Skeletal muscle cell (primary cell): ENCODE results near the gene LRRC71.
A peak's percentile ranks its signal among the peaks of the same experiment; 100 is the strongest.
"Not testable (repeated sequence)": the region's sequence is repeated elsewhere in the genome, so short reads cannot be mapped to it uniquely, and the experiment has no call there.

Source experiments
- DNase-seq: peaks from one replicate; pipeline ENCODE4 v3.0.0-alpha.2; 2010; ENCODE audit warnings: low read depth
- H3K4me3 ChIP-seq: 2 replicates; pipeline ENCODE4 v1.5.1; 2011; ENCODE audit warnings: low read depth, mild to moderate bottlenecking, control low read depth, low read length, moderate library complexity

The LRRC71 gene

DNA sequence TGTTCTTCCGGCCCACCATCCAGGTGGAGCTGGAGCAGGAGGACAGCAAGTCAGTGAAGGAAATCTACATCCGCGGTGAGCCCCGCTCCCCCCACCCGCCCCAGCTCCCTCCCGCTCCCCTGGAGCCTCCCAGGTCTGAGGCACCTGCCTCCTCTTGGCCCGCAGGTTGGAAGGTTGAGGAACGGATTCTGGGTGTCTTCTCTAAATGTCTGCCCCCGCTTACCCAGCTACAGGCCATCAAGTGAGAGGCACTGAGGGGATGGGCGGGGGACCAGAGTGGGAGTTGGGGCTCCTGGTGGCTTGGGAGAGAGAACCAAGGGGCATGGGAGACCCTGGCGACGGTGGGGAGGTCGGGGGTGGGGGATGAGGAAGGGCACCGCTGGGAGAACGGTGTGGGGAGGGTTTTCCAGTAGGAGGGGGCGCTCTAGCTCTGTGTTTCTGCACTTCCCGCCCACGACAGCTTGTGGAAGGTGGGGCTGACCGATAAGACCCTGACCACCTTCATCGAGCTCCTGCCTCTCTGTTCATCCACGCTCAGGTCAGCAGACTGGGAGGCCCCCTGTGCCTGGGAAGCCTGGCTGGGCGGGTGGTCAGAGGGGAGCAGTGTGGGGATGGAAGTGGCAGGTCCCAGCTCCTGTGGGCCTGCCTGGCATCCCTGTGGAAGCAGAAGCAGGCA lies 4.2 kb downstream of the LRRC71 start:
- DNase-seq = no peak
- H3K4me3 ChIP-seq = no peak overlapping the region

GRCh38 chr1:156925154-156926010 lies 5.0 kb downstream of the LRRC71 start:
- no peak overlapping the region for H3K4me3 ChIP-seq
- DNase-seq = no peak

- H3K4me3 ChIP-seq = no peak overlapping the region
- peak; percentile 39 for DNase-seq
These were observed 5.7 kb downstream of the LRRC71 start for GRCh38 chr1:156926175-156926574.

DNA sequence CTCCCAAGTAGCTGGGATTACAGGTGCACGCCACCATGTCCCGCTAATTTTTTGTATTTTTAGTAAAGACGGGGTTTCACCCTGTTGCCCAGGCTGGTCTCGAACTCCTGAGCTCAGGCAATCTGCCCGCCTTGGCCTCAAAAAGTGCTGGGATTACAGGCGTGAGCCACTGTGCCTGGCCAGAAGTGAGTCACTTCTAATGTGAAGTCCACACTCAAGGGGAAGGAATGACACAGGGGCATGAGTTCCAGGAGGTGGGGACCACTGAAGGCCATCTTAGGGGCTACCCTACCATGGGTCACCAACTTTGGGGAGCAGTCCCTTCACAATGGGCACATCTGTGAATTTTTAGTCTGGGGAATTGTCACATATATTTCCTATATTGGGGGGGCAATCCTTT lies 6.3 kb downstream of the LRRC71 start:
- not testable (repeated sequence) for DNase-seq, H3K4me3 ChIP-seq

GRCh38 chr1:156927215-156928042 lies 7.0 kb downstream of the LRRC71 start:
- peak; percentile 29 for DNase-seq
- H3K4me3 ChIP-seq = peak overlapping the region; percentile 40

DNA sequence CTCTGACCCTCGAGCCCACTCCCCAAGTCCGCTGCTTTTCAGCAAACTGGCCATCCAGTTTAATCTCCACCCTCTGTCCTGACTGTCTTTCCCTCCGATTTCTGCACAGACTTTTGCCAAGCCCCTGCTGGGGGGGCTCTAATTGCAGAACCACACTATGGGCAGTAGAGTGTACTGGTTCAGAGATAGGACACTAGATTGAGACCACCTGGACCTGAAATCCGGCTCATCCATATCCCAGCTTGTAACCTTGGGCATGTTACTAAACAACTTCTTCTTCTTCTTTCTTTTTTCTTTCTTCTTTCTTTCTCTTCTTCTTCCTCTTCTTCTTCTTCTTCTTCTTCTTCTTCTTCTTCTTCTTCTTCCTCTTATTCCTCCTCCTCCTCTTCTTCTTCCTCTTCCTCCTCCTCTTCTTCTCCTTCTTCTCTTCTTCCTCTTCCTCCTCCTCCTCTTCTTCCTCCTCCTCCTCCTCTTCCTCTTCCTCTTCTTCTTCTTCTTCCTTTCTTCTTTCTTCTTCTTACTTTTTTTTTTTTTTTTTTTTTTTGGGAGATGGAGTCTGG lies 7.7 kb downstream of the LRRC71 start:
- no peak overlapping the region for H3K4me3 ChIP-seq
- DNase-seq = no peak

- DNase-seq = no peak
- no peak overlapping the region for H3K4me3 ChIP-seq
These were observed 9.3 kb downstream of the LRRC71 start for GRCh38 chr1:156929596-156930238.

- no peak overlapping the region for H3K4me3 ChIP-seq
- no peak for DNase-seq
These were observed 10.1 kb downstream of the LRRC71 start for GRCh38 chr1:156930483-156930882.

- no peak for DNase-seq
- no peak overlapping the region for H3K4me3 ChIP-seq
These were observed 10.9 kb downstream of the LRRC71 start for GRCh38 chr1:156931211-156931952.

DNA sequence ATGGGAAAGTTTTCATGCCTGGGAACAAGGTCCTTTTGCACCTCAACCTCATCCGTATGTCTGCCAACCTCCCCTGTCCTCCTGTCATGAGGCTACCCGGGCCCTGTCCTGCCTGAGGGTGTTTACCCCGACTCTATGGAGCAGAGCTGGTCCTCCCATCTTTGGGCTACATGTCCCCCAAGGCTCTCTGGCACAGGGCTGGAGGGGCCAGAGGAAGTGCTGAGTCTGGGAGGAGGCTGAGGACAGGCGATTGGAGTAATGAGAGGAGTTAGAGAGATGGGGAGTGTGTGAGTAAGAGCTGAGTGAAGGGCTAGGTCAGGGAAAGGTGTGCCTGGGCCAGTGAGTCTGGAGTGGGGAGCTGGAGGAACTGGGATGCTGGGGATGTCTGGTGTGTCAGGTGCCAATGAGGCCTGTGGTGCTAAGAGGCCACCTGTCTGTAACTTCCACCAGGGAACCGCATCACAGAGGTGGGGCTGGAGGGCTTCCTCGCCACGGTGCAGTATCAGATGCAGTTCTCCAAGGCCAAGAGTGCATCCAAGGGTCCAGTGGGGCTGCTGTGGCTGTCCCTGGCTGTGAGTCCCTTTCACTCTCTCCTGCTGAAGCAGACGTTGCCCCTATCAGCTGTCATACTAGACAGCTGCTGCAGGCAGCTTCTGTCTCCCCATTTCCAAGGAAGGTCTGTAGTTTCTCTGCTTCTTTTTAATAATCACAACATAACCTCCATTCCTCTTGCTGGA lies 11.7 kb downstream of the LRRC71 start:
- DNase-seq = no peak

GRCh38 chr1:156933136-156933535 lies 12.7 kb downstream of the LRRC71 start:
- no peak for DNase-seq
- no peak overlapping the region for H3K4me3 ChIP-seq

More for the DNA sequence above, 11.7 kb downstream of the LRRC71 start:
- no peak overlapping the region for H3K4me3 ChIP-seq

GRCh38 chr1:156935505-156936128 lies 15.2 kb downstream of the LRRC71 start:
- no peak overlapping the region for H3K4me3 ChIP-seq
- DNase-seq = no peak

DNA sequence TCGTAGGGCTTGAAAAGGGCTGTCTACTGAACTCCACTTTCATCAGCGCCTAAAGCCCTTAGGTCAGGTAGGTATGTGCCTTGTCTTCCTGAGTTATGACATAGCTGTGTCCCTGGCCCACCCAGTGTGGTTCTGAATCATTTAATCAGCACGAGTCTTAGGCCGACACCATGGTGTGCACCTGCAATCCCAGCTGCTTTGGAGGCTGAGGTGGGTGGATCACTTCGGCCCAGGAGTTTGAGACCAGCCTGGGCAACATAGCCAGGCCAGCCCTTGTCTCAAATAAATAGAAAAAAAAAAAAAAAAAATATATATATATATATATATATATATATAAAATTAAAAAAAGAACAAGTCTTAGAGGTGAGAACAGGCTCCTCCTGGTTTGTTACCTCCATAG lies 15.8 kb downstream of the LRRC71 start:
- no peak for DNase-seq
- H3K4me3 ChIP-seq = no peak overlapping the region

DNA sequence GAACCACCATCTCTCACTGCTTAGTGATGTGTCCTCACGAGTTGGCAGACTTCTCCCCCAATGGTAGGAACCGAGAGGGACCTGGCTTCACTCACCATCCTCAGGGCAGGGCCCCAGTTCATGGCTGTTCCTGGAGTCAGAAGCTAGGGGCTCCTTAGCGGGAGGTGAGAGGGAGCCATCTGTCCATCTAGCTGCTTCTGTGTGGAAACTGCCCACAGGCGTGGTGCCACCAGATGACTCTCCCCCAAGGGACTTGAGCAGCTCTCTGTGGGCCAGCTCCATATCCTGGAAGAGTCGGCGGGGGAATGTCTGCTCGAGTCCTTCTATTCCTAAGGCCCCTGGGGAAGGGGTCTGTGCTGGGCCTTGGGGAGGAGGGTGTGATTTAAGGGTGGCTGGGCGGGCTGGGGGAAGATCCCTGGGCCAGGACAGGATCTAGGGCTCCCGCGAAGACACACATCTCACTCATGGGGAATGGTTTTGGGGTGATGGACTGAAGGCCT lies 16.3 kb downstream of the LRRC71 start:
- no peak overlapping the region for H3K4me3 ChIP-seq
- DNase-seq = no peak

DNA sequence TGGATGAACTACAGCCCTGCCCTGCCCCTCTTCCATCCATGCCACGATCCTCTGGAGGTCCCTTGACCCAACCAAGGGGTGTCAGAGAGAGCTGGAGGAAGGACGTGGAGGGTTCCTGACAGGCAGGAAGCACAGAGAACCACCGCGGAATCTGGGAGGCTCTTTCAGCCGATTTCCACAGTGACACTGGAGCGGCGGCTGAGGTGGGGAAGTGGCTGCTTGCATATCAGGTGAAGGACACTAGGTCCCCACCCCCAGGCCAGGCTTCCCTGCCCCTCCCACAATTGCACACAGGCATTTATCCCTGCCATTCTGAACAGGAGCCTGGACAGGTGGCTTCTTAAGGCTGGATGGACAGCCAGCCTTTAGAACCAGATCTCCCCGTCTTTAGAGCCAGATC lies 17.5 kb downstream of the LRRC71 start:
- DNase-seq = no peak
- no peak overlapping the region for H3K4me3 ChIP-seq

GRCh38 chr1:156938813-156939212 lies 18.4 kb downstream of the LRRC71 start:
- DNase-seq = no peak
- H3K4me3 ChIP-seq = no peak overlapping the region

DNA sequence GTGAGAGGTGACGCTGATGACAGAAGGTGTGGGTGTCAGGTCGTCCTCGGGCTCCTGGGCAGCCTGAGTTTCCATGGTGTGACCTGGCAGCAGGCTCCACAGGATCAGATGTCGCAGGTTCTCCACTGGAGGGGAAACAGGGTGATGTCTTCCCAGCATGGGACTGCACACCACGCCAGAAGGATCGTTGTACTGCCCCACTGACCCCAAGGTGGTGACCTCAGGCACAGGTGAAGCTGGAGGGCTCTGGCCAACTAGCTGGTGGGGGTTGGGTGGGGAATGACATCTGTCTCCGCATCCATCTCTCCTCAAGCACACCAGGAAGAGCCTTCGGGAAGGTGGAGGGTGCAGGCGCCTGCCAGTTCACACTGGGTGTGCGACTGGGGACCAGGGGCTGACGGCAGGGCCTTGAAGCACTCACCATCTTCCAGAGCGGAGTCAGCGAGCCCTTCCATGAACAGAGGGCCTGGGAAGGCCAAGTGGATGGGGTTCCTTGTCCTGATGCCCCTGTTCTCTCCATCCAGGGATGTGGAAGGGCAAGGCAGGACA lies 19.4 kb downstream of the LRRC71 start:
- no peak overlapping the region for H3K4me3 ChIP-seq
- no peak for DNase-seq
